B cell (primary cell): ENCODE measurements around the gene SSH3. TPM values are rescaled to one million over a fixed set of nuclear protein-coding genes. Genes with fewer than 3 reads are reported as not detected.

Experiments used
- ATAC-seq: fragments of 200-7000 bp; cut with Tn5 transposase; one replicate; pipeline ENCODE4 v1.10.0; 2021; ENCODE audit warnings: low read depth, mild to moderate bottlenecking, moderate number of reproducible peaks, moderate library complexity
- CTCF ChIA-PET: fragments of 350-600 bp; sonication (Branson Sonifier 250); formaldehyde crosslinking; loops from one replicate; lab custom pipeline; 2021; ENCODE audit warnings: antibody characterized with exemption, inconsistent platforms; lab: Charles Lee
- POLR2A ChIA-PET: fragments of 350-600 bp; sonication (Branson Sonifier 250); formaldehyde crosslinking; loops from one replicate; lab custom pipeline; 2021; ENCODE audit warnings: antibody characterized with exemption; lab: Charles Lee
- DNase-seq: peaks from one replicate; pipeline ENCODE4 v3.0.0; 2013
- H2AFZ ChIP-seq: 2 replicates; pipeline ENCODE4 v1.6.1; 2012; ENCODE audit warnings: mild to moderate bottlenecking, low read depth, low read length; ENCODE audit not compliant: insufficient read depth, poor library complexity, severe bottlenecking
- H3K27ac ChIP-seq, 2 donors: 1 replicate in 1 of 2; 2 replicates in 1 of 2; pipeline ENCODE4 v1.5.1; 2012 to 2013; ENCODE audit warnings: low read length in 2 of 2, mild to moderate bottlenecking in 2 of 2, moderate library complexity in 1 of 2
- H3K27me3 ChIP-seq, 4 experiments: fragments of 200-600 bp in 1 of 4; sonication (generic) in 1 of 4; replicated peaks in 1 of 4; 1 replicate in 2 of 4; 2 replicates in 2 of 4; pipeline versions ENCODE4 v1.6.1 to v1.7.0; 2013 to 2016; ENCODE audit warnings: low read length in 3 of 4, mild to moderate bottlenecking in 2 of 4, mixed read lengths in 1 of 4, moderate library complexity in 1 of 4; ENCODE audit not compliant: insufficient read depth in 4 of 4, control insufficient read depth in 3 of 4; ENCODE audit errors: control extremely low read depth in 1 of 4
- H3K36me3 ChIP-seq, 2 experiments: replicated peaks in 1 of 2; 1 replicate in 1 of 2; 2 replicates in 1 of 2; pipeline versions ENCODE4 v1.6.1 to v1.7.1; 2013; ENCODE audit warnings: low read length in 1 of 2; ENCODE audit not compliant: insufficient read depth in 2 of 2, control insufficient read depth in 1 of 2; ENCODE audit errors: control extremely low read depth in 1 of 2, extremely low read depth in 1 of 2
- H3K4me1 ChIP-seq, 2 donors: fragments of 200-600 bp in 1 of 2; sonication (generic) in 1 of 2; 1 replicate in 1 of 2; 2 replicates in 1 of 2; pipeline versions ENCODE4 v1.5.1 to v1.6.1; 2013 to 2017; ENCODE audit warnings: low read length in 2 of 2; ENCODE audit not compliant: control insufficient read depth in 2 of 2, insufficient read depth in 2 of 2
- H3K4me2 ChIP-seq: replicated peaks from 2 replicates; pipeline ENCODE3; 2012; ENCODE audit warnings: mild to moderate bottlenecking, low read depth, low read length; ENCODE audit not compliant: poor library complexity, severe bottlenecking
- H3K4me3 ChIP-seq, 5 experiments: fragments of 200-600 bp in 1 of 5; sonication (generic) in 1 of 5; 1 replicate in 3 of 5; 2 replicates in 2 of 5; pipeline versions ENCODE4 v1.5.1 to v1.7.0; 2011 to 2016; ENCODE audit warnings: low read length in 4 of 5, mild to moderate bottlenecking in 4 of 5, low read depth in 2 of 5, control low read depth in 1 of 5, moderate library complexity in 1 of 5; ENCODE audit not compliant: insufficient read depth in 1 of 5; ENCODE audit errors: control extremely low read depth in 1 of 5, extremely low read depth in 1 of 5
- H3K79me2 ChIP-seq: fragments of 200-600 bp; sonication (generic); one replicate; pipeline ENCODE4 v1.6.0; 2016; ENCODE audit warnings: low read length; ENCODE audit not compliant: control insufficient read depth, insufficient read depth
- H3K9ac ChIP-seq: fragments of 200-600 bp; sonication (generic); 2 replicates; pipeline ENCODE4 v1.6.1; 2017; ENCODE audit warnings: mild to moderate bottlenecking, low read length, moderate library complexity
- H3K9me3 ChIP-seq, 3 donors: one replicate each; pipeline versions ENCODE4 v1.6.1 to v1.7.1; 2013; ENCODE audit warnings: low read length in 2 of 3; ENCODE audit not compliant: control insufficient read depth in 2 of 3, insufficient read depth in 1 of 3; ENCODE audit errors: control extremely low read depth in 1 of 3
- H4K20me1 ChIP-seq: 2 replicates; pipeline ENCODE4 v1.6.0; 2012; ENCODE audit warnings: mild to moderate bottlenecking, low read length; ENCODE audit not compliant: insufficient read depth, control insufficient read depth, poor library complexity, severe bottlenecking
- H3K27ac Mint-ChIP-seq: one replicate; pipeline ENCODE4 v1.8.0; 2021; ENCODE audit warnings: mixed read lengths
- H3K27me3 Mint-ChIP-seq: one replicate; pipeline ENCODE4 v1.8.0; 2021; ENCODE audit warnings: mixed read lengths
- H3K4me1 Mint-ChIP-seq: one replicate; pipeline ENCODE4 v1.8.0; 2021; ENCODE audit warnings: mixed read lengths
- H3K4me3 Mint-ChIP-seq: one replicate; pipeline ENCODE4 v1.8.0; 2021; ENCODE audit warnings: mixed read lengths
- H3K9me3 Mint-ChIP-seq: one replicate; pipeline ENCODE4 v1.8.0; 2022; ENCODE audit warnings: mixed read lengths; ENCODE audit not compliant: insufficient read depth
- EZH2 ChIP-seq: IDR thresholded peaks from 2 replicates; pipeline ENCODE4 v1.6.1; 2012; ENCODE audit warnings: borderline replicate concordance, low read depth, mild to moderate bottlenecking, moderate library complexity, low read length; ENCODE audit not compliant: insufficient read depth, poor library complexity, severe bottlenecking
- WGBS: methylation state at CpG from one replicate; pipeline ENCODE4 v1.1.5; 2013; ENCODE audit warnings: missing lambda C conversion rate; ENCODE audit not compliant: insufficient coverage; 5-methylcytosine and 5-hydroxymethylcytosine counted together
- intact Hi-C: fragments of 100-400 bp; cut with micrococcal nuclease; formaldehyde crosslinking; loops from one replicate; pipeline ENCODE4 v1.10.0; 2022
- polyA plus RNA-seq: library from polyadenylated mRNA; depleted of rRNA; stranded (reverse); fragments of >200 nt; gene quantifications from 2 replicates; pipeline ENCODE4 v1.2.3, GENCODE V29; 2012
- total RNA-seq, 2 donors: library from RNA; stranded (reverse); fragments of 120-200 nt in 1 of 2; gene quantifications; 1 replicate in 1 of 2; 2 replicates in 1 of 2; pipeline versions ENCODE4 v1.2.3 to v1.2.4, GENCODE V29; 2013 to 2022
- TF ChIP-seq, protein P1 (sequence below): fragments of 200-600 bp; IDR thresholded peaks from one replicate; pipeline ENCODE4 v1.8.0; 2022; ENCODE audit warnings: antibody characterized with exemption, mild to moderate bottlenecking

The SSH3 gene
- total and polyA plus RNA-seq, 2 donors (not counting 1 experiment from before 2014, with no cell fraction given): 4.0 to 7.2 TPM

DNA sequence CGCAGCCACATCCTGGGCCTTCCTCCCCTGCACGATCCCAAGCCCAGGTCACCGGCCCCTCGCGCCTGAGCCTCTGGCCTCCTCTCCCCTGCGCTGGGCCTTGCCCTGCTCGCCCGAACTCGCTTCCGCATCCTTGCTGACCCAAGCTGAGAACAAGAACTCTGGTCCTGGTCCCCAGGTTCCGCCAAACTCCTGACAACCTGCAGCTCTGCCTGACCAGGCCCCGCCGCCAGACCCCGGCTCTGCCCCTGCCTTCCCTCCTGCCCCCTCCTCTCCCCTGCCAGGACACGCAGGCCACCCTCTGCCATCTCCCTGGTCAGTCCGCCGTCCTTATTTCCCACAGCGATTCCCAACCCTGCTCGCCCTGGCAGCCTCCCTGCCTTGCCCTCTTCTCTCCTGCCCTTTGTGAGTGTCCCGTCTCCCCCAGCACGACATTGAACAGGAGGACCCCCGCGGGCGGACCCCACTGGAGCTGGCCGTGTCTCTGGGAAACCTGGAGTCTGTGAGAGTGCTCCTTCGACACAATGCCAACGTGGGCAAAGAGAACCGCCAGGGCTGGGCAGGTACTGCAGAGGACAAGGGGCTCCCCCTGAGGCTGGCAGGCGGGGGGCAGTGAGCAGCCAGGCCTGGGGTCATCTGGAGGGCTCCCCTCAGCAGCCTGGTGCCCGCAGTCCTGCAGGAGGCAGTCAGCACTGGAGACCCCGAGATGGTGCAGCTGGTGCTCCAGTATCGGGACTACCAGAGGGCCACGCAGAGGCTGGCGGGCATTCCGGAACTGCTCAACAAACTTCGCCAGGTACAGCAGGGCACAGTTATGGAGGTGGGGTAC lies 13.5 kb upstream of the SSH3 start:
- 31% methylated on average over 35 of the region's 36 CpGs for WGBS
- peak overlapping the region in 1 of 2 donors; percentile 64 for H3K27ac ChIP-seq
- POLR2A ChIA-PET: interaction anchor here (0.5 to 4.0 kb wide), 11 partner anchors 12 to 1650 kb away, joined by 3 to 131 read pairs (median 10); partner anchors contain the start of genes GRK2, PTPRCAP and SSH3
- H3K27ac Mint-ChIP-seq: peak overlapping the region; percentile 92
- H4K20me1 ChIP-seq: peaks cover 26% of the 10 kb centered on the region
- H3K36me3 ChIP-seq: peaks cover 2 to 59% of the 10 kb centered on the region in 2 experiments
- ATAC-seq (no peak), DNase-seq (no peak)
- H3K4me1 Mint-ChIP-seq: peaks cover 50% of the 10 kb centered on the region
- H3K9me3 Mint-ChIP-seq: no peaks in the 10 kb centered on the region
- intact Hi-C loops: loop anchor here (1.0 to 5.0 kb wide), 3 partner anchors 27 to 215 kb away; partner anchors contain the start of gene PITPNM1
- peak overlapping the region; percentile 74 for H3K9ac ChIP-seq
- peaks cover 44 to 55% of the 10 kb centered on the region in 2 donors for H3K4me1 ChIP-seq
- TF ChIP-seq EZH2: no peak
- TF ChIP-seq, protein P1, sequence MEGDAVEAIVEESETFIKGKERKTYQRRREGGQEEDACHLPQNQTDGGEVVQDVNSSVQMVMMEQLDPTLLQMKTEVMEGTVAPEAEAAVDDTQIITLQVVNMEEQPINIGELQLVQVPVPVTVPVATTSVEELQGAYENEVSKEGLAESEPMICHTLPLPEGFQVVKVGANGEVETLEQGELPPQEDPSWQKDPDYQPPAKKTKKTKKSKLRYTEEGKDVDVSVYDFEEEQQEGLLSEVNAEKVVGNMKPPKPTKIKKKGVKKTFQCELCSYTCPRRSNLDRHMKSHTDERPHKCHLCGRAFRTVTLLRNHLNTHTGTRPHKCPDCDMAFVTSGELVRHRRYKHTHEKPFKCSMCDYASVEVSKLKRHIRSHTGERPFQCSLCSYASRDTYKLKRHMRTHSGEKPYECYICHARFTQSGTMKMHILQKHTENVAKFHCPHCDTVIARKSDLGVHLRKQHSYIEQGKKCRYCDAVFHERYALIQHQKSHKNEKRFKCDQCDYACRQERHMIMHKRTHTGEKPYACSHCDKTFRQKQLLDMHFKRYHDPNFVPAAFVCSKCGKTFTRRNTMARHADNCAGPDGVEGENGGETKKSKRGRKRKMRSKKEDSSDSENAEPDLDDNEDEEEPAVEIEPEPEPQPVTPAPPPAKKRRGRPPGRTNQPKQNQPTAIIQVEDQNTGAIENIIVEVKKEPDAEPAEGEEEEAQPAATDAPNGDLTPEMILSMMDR: no peak
- H3K27me3 Mint-ChIP-seq: no peaks in the 10 kb centered on the region
- H3K4me3 ChIP-seq: peak overlapping the region; percentile 46 to 72 (median 55)
- peaks cover 0 to 1% (median 0%) of the 10 kb centered on the region in 3 donors for H3K9me3 ChIP-seq
- H2AFZ ChIP-seq: peak overlapping the region; percentile 68
- H3K4me3 Mint-ChIP-seq: peak overlapping the region; percentile 91
- H3K27me3 ChIP-seq: no peaks in the 10 kb centered on the region
- CTCF ChIA-PET: interaction anchor here (1.4 to 4.3 kb wide), 8 partner anchors 12 to 92 kb away, joined by 5 to 35 read pairs (median 22); partner anchors contain the start of genes GRK2 and POLD4
- peaks cover 41% of the 10 kb centered on the region for H3K79me2 ChIP-seq
- peak overlapping the region; percentile 98 for H3K4me2 ChIP-seq
